NCI-H2029 treated with DMSO at 0.1 percent for 48 hours (cell line): ENCODE results near the gene SPO11.

Experiments
- DNase-seq: peaks from one replicate; lab custom pipeline; 2025; lab: John Stamatoyannopoulos, UW

SPO11 gene

GRCh38 chr20:57391439-57392301 lies 62.1 kb downstream of the SPO11 start:
- no peak for DNase-seq

DNA sequence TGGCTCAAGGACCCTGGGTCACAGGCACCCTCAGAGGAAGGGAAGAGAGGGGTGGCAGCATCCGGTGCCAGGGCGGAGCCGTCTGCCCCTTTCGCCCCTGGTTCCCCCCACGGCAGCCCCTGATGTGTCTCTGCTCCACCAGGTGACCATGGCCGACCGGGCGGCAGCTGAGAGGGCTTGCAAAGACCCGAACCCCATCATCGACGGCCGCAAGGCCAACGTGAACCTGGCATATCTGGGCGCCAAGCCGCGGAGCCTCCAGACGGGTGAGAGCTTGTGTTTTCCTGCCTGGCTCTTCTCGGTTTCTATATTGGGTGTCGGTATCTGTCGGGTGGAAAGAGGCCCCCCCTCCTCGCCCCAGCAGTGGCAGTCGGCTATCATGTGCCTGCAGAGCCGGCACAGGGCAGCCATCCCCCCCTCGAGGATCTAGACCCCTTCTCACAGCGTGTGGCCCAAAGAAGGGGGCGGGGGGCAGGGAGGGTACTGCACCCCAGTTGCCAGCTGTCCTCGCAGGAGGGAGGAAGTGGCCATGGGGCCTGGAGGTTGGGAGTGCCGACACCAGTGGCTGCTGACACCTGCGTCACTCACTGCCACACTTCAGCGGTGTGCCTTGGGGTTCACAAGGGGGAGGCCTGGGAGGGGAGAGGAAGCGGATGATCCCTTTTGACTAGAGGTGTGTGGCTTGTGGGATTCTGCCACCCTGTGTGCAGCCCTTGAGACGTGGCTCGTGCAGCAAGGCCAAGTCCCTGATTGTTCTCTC lies 63.1 kb downstream of the SPO11 start:
- no peak for DNase-seq
